IMR-90 (cell line): ENCODE data around the gene SLC9B1. TPM values are rescaled to one million over a fixed set of nuclear protein-coding genes. Genes with fewer than 3 reads are reported as not detected.
"Not testable (repeated sequence)": the region's sequence is repeated elsewhere in the genome, so short reads cannot be mapped to it uniquely, and the experiment has no call there.

Source experiments
- ATAC-seq: fragments of 200-7000 bp; cut with Tn5 transposase; 2 replicates; pipeline ENCODE4 v1.9.1; 2020; ENCODE audit warnings: low read depth, mild to moderate bottlenecking, moderate library complexity
- BruUV-seq: library from RNA; stranded (reverse); fragments of 400-500 nt; replicated peaks from 2 replicates; lab custom pipeline; 2021; lab: Mats Ljungman, UMichigan
- CTCF ChIA-PET: fragments of 300-600 bp; formaldehyde crosslinking; extraction: SDS; loops from one replicate; lab custom pipeline; 2021; ENCODE audit warnings: antibody characterized with exemption; lab: Yijun Ruan, JAX
- POLR2A ChIA-PET: fragments of 300-600 bp; sonication (Branson Sonifier 250); formaldehyde crosslinking; loops from one replicate; lab custom pipeline; 2022; ENCODE audit warnings: antibody characterized with exemption; ENCODE audit not compliant: unreplicated experiment; lab: Charles Lee
- DNase-seq: peaks from one replicate; pipeline ENCODE4 v3.0.0; 2013
- H2AFZ ChIP-seq: replicated peaks from 2 replicates; pipeline ENCODE3; 2013; ENCODE audit warnings: low read length, mild to moderate bottlenecking; ENCODE audit not compliant: poor library complexity
- H2AK5ac ChIP-seq: 2 replicates; pipeline ENCODE4 v1.6.1; 2013; ENCODE audit warnings: low read depth, low read length, inconsistent platforms
- H2AK9ac ChIP-seq: replicated peaks from 2 replicates; pipeline ENCODE3; 2013; ENCODE audit warnings: mild to moderate bottlenecking, low read depth, low read length, moderate library complexity; ENCODE audit not compliant: poor library complexity
- H2BK120ac ChIP-seq: 2 replicates; pipeline ENCODE4 v1.6.1; 2013; ENCODE audit warnings: low read depth, low read length, inconsistent platforms
- H2BK15ac ChIP-seq: 3 replicates; pipeline ENCODE4 v1.6.1; 2013; ENCODE audit warnings: low read depth, low read length, inconsistent platforms
- H2BK20ac ChIP-seq: 2 replicates; pipeline ENCODE4 v1.6.1; 2013; ENCODE audit warnings: low read depth, mild to moderate bottlenecking, inconsistent platforms, low read length, moderate library complexity
- H2BK5ac ChIP-seq: 2 replicates; pipeline ENCODE4 v1.6.1; 2013; ENCODE audit warnings: mild to moderate bottlenecking, low read depth, low read length, inconsistent platforms; ENCODE audit not compliant: poor library complexity, severe bottlenecking
- H3K14ac ChIP-seq: replicated peaks from 2 replicates; pipeline ENCODE4 v1.6.1; 2013; ENCODE audit warnings: low read depth, low read length, inconsistent platforms
- H3K18ac ChIP-seq: 2 replicates; pipeline ENCODE4 v1.6.1; 2013; ENCODE audit warnings: low read depth, low read length, control low read depth
- H3K23ac ChIP-seq: 2 replicates; pipeline ENCODE4 v1.6.1; 2013; ENCODE audit warnings: low read depth, low read length, inconsistent platforms
- H3K27ac ChIP-seq: 2 replicates; pipeline ENCODE4 v1.5.1; 2013; ENCODE audit warnings: mild to moderate bottlenecking, control low read depth, low read length; ENCODE audit not compliant: insufficient read depth
- H3K27me3 ChIP-seq: 2 replicates; pipeline ENCODE4 v1.6.1; 2013; ENCODE audit warnings: low read length; ENCODE audit not compliant: control insufficient read depth, insufficient read depth
- H3K36me3 ChIP-seq: 2 replicates; pipeline ENCODE4 v1.6.1; 2013; ENCODE audit warnings: low read length, mixed read lengths; ENCODE audit not compliant: control insufficient read depth, insufficient read depth
- H3K4ac ChIP-seq: 2 replicates; pipeline ENCODE4 v1.6.1; 2013; ENCODE audit warnings: low read depth, low read length, inconsistent platforms
- H3K4me1 ChIP-seq: 2 replicates; pipeline ENCODE4 v1.6.1; 2013; ENCODE audit warnings: low read length, mixed read lengths; ENCODE audit not compliant: control insufficient read depth, insufficient read depth
- H3K4me2 ChIP-seq: 2 replicates; pipeline ENCODE4 v1.6.1; 2013; ENCODE audit warnings: low read depth, mild to moderate bottlenecking, control low read depth, low read length, moderate library complexity
- H3K4me3 ChIP-seq: 2 replicates; pipeline ENCODE4 v1.5.1; 2013; ENCODE audit warnings: low read depth, mild to moderate bottlenecking, control low read depth, low read length, moderate library complexity; ENCODE audit not compliant: insufficient read depth
- H3K56ac ChIP-seq: 2 replicates; pipeline ENCODE4 v1.6.1; 2013; ENCODE audit warnings: low read length, inconsistent platforms; ENCODE audit not compliant: insufficient read depth; ENCODE audit errors: extremely low read depth
- H3K79me1 ChIP-seq, 2 experiments: 2 replicates each; pipeline ENCODE4 v1.6.1; 2013; ENCODE audit warnings: low read length in 2 of 2, inconsistent platforms in 1 of 2, low read depth in 1 of 2
- H3K9ac ChIP-seq: 2 replicates; pipeline ENCODE4 v1.6.1; 2013; ENCODE audit warnings: low read depth, low read length, control low read depth
- H3K9me1 ChIP-seq: 2 replicates; pipeline ENCODE4 v1.6.1; 2013; ENCODE audit warnings: low read length, inconsistent platforms; ENCODE audit not compliant: insufficient read depth
- H3K9me3 ChIP-seq: 2 replicates; pipeline ENCODE4 v1.6.1; 2013; ENCODE audit warnings: low read length; ENCODE audit not compliant: control insufficient read depth, insufficient read depth
- H4K20me1 ChIP-seq: 2 replicates; pipeline ENCODE4 v1.6.1; 2013; ENCODE audit warnings: low read length, inconsistent platforms; ENCODE audit not compliant: insufficient read depth
- H4K5ac ChIP-seq: 2 replicates; pipeline ENCODE4 v1.6.1; 2013; ENCODE audit warnings: mild to moderate bottlenecking, low read depth, low read length, control low read depth
- H4K8ac ChIP-seq, 2 experiments: 2 replicates each; pipeline ENCODE4 v1.6.1; 2013; ENCODE audit warnings: low read depth in 2 of 2, low read length in 2 of 2, control low read depth in 1 of 2, inconsistent platforms in 1 of 2
- H4K91ac ChIP-seq: 2 replicates; pipeline ENCODE4 v1.6.1; 2013; ENCODE audit warnings: low read depth, low read length, inconsistent platforms; ENCODE audit not compliant: insufficient read depth
- WGBS, 2 experiments: methylation state at CpG; one replicate each; pipeline versions ENCODE4 v1.1.5 to v1.1.7; 2013; ENCODE audit warnings: missing lambda C conversion rate in 2 of 2; ENCODE audit not compliant: insufficient read length in 1 of 2; ENCODE audit errors: extremely low coverage in 2 of 2; 5-methylcytosine and 5-hydroxymethylcytosine counted together
- dilution Hi-C: fragments of 300-500 bp; cut with HindIII; formaldehyde crosslinking; loops from one replicate; pipeline ENCODE4 v1.14.3; 2018; ENCODE audit warnings: low sequenced_read_pairs; ENCODE audit not compliant: unreplicated experiment
- in situ Hi-C: fragments of 300-500 bp; cut with MboI; formaldehyde crosslinking; loops from 3 replicates; pipeline ENCODE4 v1.14.3; 2019; ENCODE audit warnings: low sequenced_read_pairs, inconsistent platforms, mixed read lengths
- intact Hi-C: fragments of 100-400 bp; cut with micrococcal nuclease; formaldehyde crosslinking; loops from 2 replicates; pipeline ENCODE4 v1.10.0; 2022
- polyA plus RNA-seq, 3 experiments: library from polyadenylated mRNA; depleted of rRNA; stranded (reverse); fragments of >200 nt; gene quantifications; 2 replicates each; pipeline ENCODE4 v1.2.3, GENCODE V29; 2012; ENCODE audit warnings: low replicate concordance in 1 of 3
- total RNA-seq: library from RNA; depleted of rRNA; stranded (reverse); fragments of >200 nt; gene quantifications from 2 replicates; pipeline ENCODE4 v1.2.3, GENCODE V29; 2012

SLC9B1 gene
- total and polyA plus RNA-seq, 2 of the 4 experiments (the other 2 are of a cell fraction), result 0.07 to 0.18 TPM

GRCh38 chr4:102897610-102898009, 121.9 kb downstream of the SLC9B1 start:
- POLR2A ChIA-PET, dilution Hi-C loops, H3K79me1 ChIP-seq, H3K56ac ChIP-seq, H4K91ac ChIP-seq, H2BK20ac ChIP-seq, H3K4ac ChIP-seq, H3K4me1 ChIP-seq, BruUV-seq, H2BK5ac ChIP-seq, H3K27me3 ChIP-seq, H2AK9ac ChIP-seq, H3K27ac ChIP-seq, H3K9me3 ChIP-seq, ATAC-seq, H3K9ac ChIP-seq, DNase-seq, CTCF ChIA-PET, H2AFZ ChIP-seq, in situ Hi-C loops, H3K18ac ChIP-seq, H3K9me1 ChIP-seq, H2AK5ac ChIP-seq, H2BK120ac ChIP-seq, H3K23ac ChIP-seq, H3K4me2 ChIP-seq, H4K20me1 ChIP-seq, H4K5ac ChIP-seq, H2BK15ac ChIP-seq, intact Hi-C loops, H4K8ac ChIP-seq, H3K14ac ChIP-seq, H3K4me3 ChIP-seq, H3K36me3 ChIP-seq: not testable (repeated sequence)
- WGBS, 2 experiments, result no CpG with 5 or more reads among the region's 3 CpGs

- H3K9me1 ChIP-seq, H2AK9ac ChIP-seq, DNase-seq, H4K8ac ChIP-seq, H2AFZ ChIP-seq, H3K9ac ChIP-seq, H3K4me2 ChIP-seq, CTCF ChIA-PET, H3K4ac ChIP-seq, H4K20me1 ChIP-seq, intact Hi-C loops, in situ Hi-C loops, H2BK20ac ChIP-seq, BruUV-seq, H3K27ac ChIP-seq, H3K36me3 ChIP-seq, H4K5ac ChIP-seq, H2BK5ac ChIP-seq, H3K23ac ChIP-seq, H3K56ac ChIP-seq, H3K79me1 ChIP-seq, H3K4me1 ChIP-seq, ATAC-seq, H3K4me3 ChIP-seq, dilution Hi-C loops, H3K9me3 ChIP-seq, H3K18ac ChIP-seq, H2BK120ac ChIP-seq, H2AK5ac ChIP-seq, H4K91ac ChIP-seq, POLR2A ChIA-PET, H2BK15ac ChIP-seq, H3K14ac ChIP-seq, H3K27me3 ChIP-seq: not testable (repeated sequence)
- WGBS, 2 experiments, result 80% methylated on average over 1 of the region's 5 CpGs; no CpG with 5 or more reads in 1 of the 2 experiments
Measured at GRCh38 chr4:102896547-102896946, 123.0 kb downstream of the SLC9B1 start.
